Ovary (tissue), 9 donors: ENCODE data around the gene PLA2G4F. TPM values are rescaled to one million over a fixed set of nuclear protein-coding genes. Genes with fewer than 3 reads are reported as not detected.

Experiments used
- DNase-seq, 5 donors: peaks; one replicate each; pipeline ENCODE4 v3.0.0-alpha.2; 2019 to 2020
- H3K27ac ChIP-seq, 2 donors: fragments of 200-600 bp; one replicate each; pipeline versions ENCODE4 v1.5.1 to v1.8.0; 2019 to 2022
- H3K27me3 ChIP-seq: fragments of 200-600 bp; one replicate; pipeline ENCODE4 v1.8.0; 2022
- H3K36me3 ChIP-seq: fragments of 200-600 bp; sonication (generic); one replicate; pipeline ENCODE4 v1.5.1; 2019
- H3K4me1 ChIP-seq: one replicate; pipeline ENCODE4 v1.8.1; 2013; ENCODE audit warnings: mild to moderate bottlenecking, moderate library complexity; ENCODE audit not compliant: insufficient read depth
- H3K4me3 ChIP-seq: fragments of 200-600 bp; sonication (generic); one replicate; pipeline ENCODE4 v1.5.1; 2017
- H3K9me3 ChIP-seq, 2 donors: fragments of 200-600 bp in 1 of 2; sonication (generic) in 1 of 2; one replicate each; pipeline versions ENCODE4 v1.5.1 to v1.8.1; 2013 to 2019; ENCODE audit warnings: mild to moderate bottlenecking in 1 of 2, moderate library complexity in 1 of 2
- EP300 ChIP-seq: sonication (generic); formaldehyde crosslinking; IDR thresholded peaks from one replicate; pipeline ENCODE4 v1.6.1; 2017; ENCODE audit warnings: antibody characterized with exemption
- POLR2A ChIP-seq: fragments of 450-650 bp; IDR thresholded peaks from one replicate; pipeline ENCODE4 v1.6.1; 2017; ENCODE audit warnings: antibody characterized with exemption, mild to moderate bottlenecking, moderate library complexity
- WGBS, 3 donors: extraction: QIAGEN DNeasy Blood & Tissue Kit in 1 of 3; methylation state at CpG; one replicate each; pipeline versions ENCODE4 v1.1.5 to v1.1.7; 2013 to 2017; 5-methylcytosine and 5-hydroxymethylcytosine counted together
- intact Hi-C, 4 donors: fragments of 100-400 bp; cut with DNase I; formaldehyde crosslinking; loops; one replicate each; pipeline versions ENCODE4 v1.11.0 to v1.15.1; 2022 to 2023
- polyA plus RNA-seq, 2 donors: library from polyadenylated mRNA; stranded (reverse); fragments of 200-250 nt in 1 of 2; fragments of 350-450 nt in 1 of 2; fragmentation: Illumina TruSeq in 1 of 2; extraction: RNeasy Lipid Tissue Mini Kit (QIAGEN cat#74804) in 1 of 2; gene quantifications; one replicate each; pipeline ENCODE4 v1.2.3, GENCODE V29; 2013 to 2014
- total RNA-seq, 7 donors: library from RNA; depleted of rRNA in 2 of 7; stranded (reverse); fragments of >200 nt in 2 of 7; fragmentation: NEBNext Ultra II Directional in 3 of 7; extraction: Animal tissue kit (Norgen Biotek cat#: 25700) in 3 of 7; gene quantifications; one replicate each; pipeline versions ENCODE4 v1.1.0 to v1.2.4, GENCODE V29; 2016 to 2023
- TF ChIP-seq, protein P1 (sequence below), 3 donors: fragments of 450-650 bp in 2 of 3; fragments of 200-600 bp in 1 of 3; IDR thresholded peaks; one replicate each; pipeline versions ENCODE4 v1.5.1 to v1.8.0; 2016 to 2022; ENCODE audit warnings: antibody characterized with exemption in 3 of 3, mild to moderate bottlenecking in 1 of 3
- donor health status: DM: no; HTN: no; CAD: no; lungs with moderate emphysema.
- donor health status: DM: no; HTN: no; CAD: no.
- donor health status: Bipolar disorder and iron deficiency.
- donor health status: DM: yes; HTN: yes; CAD: no.
- donor health status: DM: no; HTN: no; CAD: no.
- donor health status: DM: yes; HTN: yes; CAD: no.

PLA2G4F gene
- total and polyA plus RNA-seq, 9 donors: 0.07 to 0.23 (median 0.17) TPM; not detected in 5

DNA sequence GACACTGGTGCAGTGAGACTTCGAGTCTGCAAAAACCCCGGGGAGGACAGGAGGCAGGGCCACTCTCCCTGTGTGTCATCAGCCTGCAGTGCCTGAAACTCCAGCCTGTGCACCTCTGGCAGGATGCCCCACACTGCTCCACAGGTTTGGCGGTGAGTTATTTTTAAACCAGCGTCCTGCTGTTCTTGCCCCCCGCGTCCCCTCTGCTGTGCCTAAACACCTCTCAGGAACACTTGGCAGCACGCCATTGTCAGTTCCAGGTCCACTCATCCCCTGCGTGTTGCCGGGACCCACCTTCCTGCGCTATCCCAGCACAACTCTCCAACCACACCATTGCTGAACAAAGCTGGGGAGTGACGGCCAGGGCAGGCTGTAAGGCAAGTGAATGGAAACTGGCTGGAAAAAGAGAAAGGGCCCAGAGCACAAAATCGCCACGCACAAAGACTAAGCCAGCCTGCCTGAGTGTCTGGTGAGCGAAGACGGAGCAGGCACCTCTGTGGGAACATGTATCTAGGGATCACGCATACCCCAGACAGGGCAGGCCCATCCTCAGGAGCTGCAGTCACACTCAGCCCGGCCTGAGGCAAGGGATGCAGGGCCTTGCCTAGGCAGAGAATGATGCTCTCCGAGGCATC lies 3.1 kb upstream of the PLA2G4F start:
- intact Hi-C loops: no loop called here
- DNase-seq: peak in 3 of 5 donors; percentile 27 to 51 (median 37)
- WGBS, 3 donors: 83 to 85% (median 84%) methylated on average over 18 of the region's 18 CpGs
- Histone ChIP-seq H3K27me3 (no peaks in the 10 kb centered on the region), H3K9me3 (no peaks in the 10 kb centered on the region), H3K36me3 (no peaks in the 10 kb centered on the region), H3K27ac (no peak overlapping the region), H3K4me1 (no peaks in the 10 kb centered on the region), H3K4me3 (no peak overlapping the region)
- TF ChIP-seq EP300 (no peak), POLR2A (no peak)
- TF ChIP-seq, protein P1, sequence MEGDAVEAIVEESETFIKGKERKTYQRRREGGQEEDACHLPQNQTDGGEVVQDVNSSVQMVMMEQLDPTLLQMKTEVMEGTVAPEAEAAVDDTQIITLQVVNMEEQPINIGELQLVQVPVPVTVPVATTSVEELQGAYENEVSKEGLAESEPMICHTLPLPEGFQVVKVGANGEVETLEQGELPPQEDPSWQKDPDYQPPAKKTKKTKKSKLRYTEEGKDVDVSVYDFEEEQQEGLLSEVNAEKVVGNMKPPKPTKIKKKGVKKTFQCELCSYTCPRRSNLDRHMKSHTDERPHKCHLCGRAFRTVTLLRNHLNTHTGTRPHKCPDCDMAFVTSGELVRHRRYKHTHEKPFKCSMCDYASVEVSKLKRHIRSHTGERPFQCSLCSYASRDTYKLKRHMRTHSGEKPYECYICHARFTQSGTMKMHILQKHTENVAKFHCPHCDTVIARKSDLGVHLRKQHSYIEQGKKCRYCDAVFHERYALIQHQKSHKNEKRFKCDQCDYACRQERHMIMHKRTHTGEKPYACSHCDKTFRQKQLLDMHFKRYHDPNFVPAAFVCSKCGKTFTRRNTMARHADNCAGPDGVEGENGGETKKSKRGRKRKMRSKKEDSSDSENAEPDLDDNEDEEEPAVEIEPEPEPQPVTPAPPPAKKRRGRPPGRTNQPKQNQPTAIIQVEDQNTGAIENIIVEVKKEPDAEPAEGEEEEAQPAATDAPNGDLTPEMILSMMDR (IDR thresholded peaks at IDR 0.05): no peak

DNA sequence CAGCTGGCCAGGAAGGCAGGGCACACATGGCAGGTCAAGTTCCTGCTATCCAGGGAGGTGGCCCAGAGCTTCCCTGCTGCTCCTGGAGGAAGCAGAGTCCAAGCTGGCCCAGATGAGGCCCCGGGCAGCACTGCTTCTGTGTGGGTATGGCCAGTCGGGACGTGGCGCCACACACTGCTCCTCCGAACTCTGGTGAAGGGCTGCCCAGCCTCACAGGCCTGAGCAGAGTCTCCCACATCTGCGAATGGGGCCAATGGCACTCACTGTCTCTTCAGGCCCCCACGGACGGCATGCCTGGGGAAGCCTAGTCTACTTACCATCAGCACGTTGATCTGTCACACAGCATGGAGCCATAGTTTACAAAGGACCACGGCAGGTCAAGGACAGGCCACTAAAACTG lies 2.5 kb upstream of the PLA2G4F start:
- 81 to 89% (median 82%) methylated on average over 9 to 10 of the region's 10 CpGs for WGBS, 3 donors
- TF ChIP-seq EP300 (no peak), POLR2A (no peak)
- TF ChIP-seq, protein P1 (IDR thresholded peaks at IDR 0.05): no peak
- peak in 1 of 5 donors; percentile 9 for DNase-seq
- Histone ChIP-seq H3K4me1 (no peaks in the 10 kb centered on the region), H3K36me3 (no peaks in the 10 kb centered on the region), H3K4me3 (no peak overlapping the region), H3K27me3 (no peaks in the 10 kb centered on the region), H3K27ac (no peak overlapping the region), H3K9me3 (no peaks in the 10 kb centered on the region)
- intact Hi-C loops: no loop called here

DNA sequence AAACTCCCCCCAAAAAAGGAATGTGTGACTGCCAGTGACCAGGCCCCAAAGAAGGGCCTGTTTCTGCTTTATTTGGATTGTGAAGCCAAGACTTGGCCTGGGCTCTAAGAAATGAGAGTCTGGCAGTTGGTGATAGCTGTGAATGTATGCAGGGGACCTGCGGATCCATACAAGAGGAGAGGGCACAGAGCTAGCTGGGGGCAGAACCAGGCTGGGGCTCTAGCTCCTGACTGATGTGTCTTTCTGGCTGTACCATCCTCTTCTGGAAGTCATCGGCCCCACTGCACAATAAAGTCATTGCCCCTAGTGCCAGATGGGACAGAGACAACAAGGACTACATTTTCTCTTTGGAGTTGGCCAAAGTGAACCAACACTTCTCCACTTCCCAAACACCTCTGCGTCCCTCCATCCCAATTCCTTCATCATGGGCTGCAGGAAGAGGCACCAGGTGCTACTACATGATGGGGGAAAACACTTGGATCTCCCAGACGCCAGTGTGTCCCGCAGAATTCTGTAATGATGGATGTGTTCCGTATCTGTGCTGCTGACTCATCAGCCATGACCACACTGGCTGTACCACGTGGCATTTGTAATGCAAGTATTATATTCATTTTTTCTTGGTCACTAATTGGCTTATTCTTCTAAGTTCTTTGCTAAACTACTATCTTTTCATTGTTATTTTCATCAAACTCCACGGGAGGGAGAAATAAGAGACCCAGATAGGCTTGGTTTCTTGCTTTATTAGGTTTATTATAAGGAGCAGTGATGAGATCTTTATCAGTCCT lies 1.7 kb upstream of the PLA2G4F start:
- Histone ChIP-seq H3K4me1 (no peaks in the 10 kb centered on the region), H3K4me3 (no peak overlapping the region), H3K9me3 (no peaks in the 10 kb centered on the region), H3K36me3 (no peaks in the 10 kb centered on the region), H3K27me3 (no peaks in the 10 kb centered on the region), H3K27ac (no peak overlapping the region)
- 59 to 70% (median 61%) methylated on average over 8 of the region's 8 CpGs for WGBS, 3 donors
- no peak for TF ChIP-seq EP300
- no peak for TF ChIP-seq POLR2A
- TF ChIP-seq, protein P1 (IDR thresholded peaks at IDR 0.05): no peak
- intact Hi-C loops: no loop called here
- peak in 1 of 5 donors; percentile 29 for DNase-seq

DNA sequence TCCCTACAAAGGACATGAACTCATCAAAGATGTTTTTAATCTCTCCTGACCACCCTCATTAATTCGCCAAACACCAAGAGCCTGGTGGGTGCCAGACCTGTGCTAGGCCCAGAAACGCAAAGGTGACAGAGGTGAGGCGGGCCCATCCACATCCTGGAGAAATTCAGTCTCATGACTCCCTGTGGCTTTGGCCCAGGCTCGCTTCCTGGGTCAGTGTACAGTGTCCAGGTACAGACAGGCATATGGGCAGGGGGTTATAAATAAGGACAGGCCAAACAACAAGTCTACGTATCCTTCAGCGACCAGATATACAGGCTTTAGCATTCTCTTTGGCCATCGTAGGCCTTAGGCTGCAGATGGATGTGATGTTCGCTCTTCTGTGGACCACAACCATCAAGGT lies 945 bp upstream of the PLA2G4F start:
- 96 to 97% (median 97%) methylated on average over 8 of the region's 8 CpGs for WGBS, 3 donors
- TF ChIP-seq, protein P1 (IDR thresholded peaks at IDR 0.05): no peak
- TF ChIP-seq EP300 (no peak), POLR2A (no peak)
- Histone ChIP-seq H3K36me3 (no peaks in the 10 kb centered on the region), H3K27ac (no peak overlapping the region), H3K27me3 (no peaks in the 10 kb centered on the region), H3K4me3 (no peak overlapping the region), H3K4me1 (no peaks in the 10 kb centered on the region), H3K9me3 (no peaks in the 10 kb centered on the region)
- intact Hi-C loops: no loop called here
- no peak for DNase-seq
